Right cardiac atrium (tissue), 5 donors: ENCODE results near the gene TRPV4. TPM values are rescaled to one million over a fixed set of nuclear protein-coding genes. Genes with fewer than 3 reads are reported as not detected.

Experiments used
- ATAC-seq, 2 donors: fragments of 200-7000 bp; cut with Tn5 transposase; one replicate each; pipeline versions ENCODE4 v1.8.0 to v1.9.1; 2020; ENCODE audit warnings: moderate library complexity in 2 of 2, mild to moderate bottlenecking in 1 of 2
- DNase-seq, 3 donors: peaks; one replicate each; pipeline ENCODE4 v3.0.0-alpha.2; 2020
- H3K27ac ChIP-seq: one replicate; pipeline ENCODE4 v1.5.1; 2013; ENCODE audit warnings: mild to moderate bottlenecking, low read length, control low read depth, moderate library complexity
- H3K27me3 ChIP-seq: one replicate; pipeline ENCODE4 v1.6.1; 2013; ENCODE audit not compliant: control insufficient read depth, insufficient read depth
- H3K4me1 ChIP-seq: one replicate; pipeline ENCODE4 v1.6.1; 2013; ENCODE audit warnings: low read length; ENCODE audit not compliant: control insufficient read depth, insufficient read depth
- H3K4me3 ChIP-seq: one replicate; pipeline ENCODE4 v1.5.1; 2013; ENCODE audit warnings: low read length, control low read depth
- H3K9me3 ChIP-seq: one replicate; pipeline ENCODE4 v1.6.1; 2013; ENCODE audit warnings: low read length; ENCODE audit not compliant: control insufficient read depth
- WGBS: extraction: QIAGEN DNeasy Blood & Tissue Kit; methylation state at CpG from one replicate; pipeline ENCODE4 v1.1.7; 2013; 5-methylcytosine and 5-hydroxymethylcytosine counted together
- intact Hi-C, 4 donors: fragments of 100-400 bp; cut with DNase I; formaldehyde crosslinking; loops; one replicate each; pipeline versions ENCODE4 v1.11.0 to v1.14.0; 2022 to 2023
- long read RNA-seq, 4 donors: library from polyadenylated mRNA; unstranded; transcript quantifications; one replicate each; pipeline ENCODE4 v2.0.0, GENCODE V29; 2020 to 2021
- polyA plus RNA-seq: library from polyadenylated mRNA; stranded (reverse); fragments of 200-250 nt; gene quantifications from one replicate; pipeline ENCODE4 v1.2.3, GENCODE V29; 2013
- total RNA-seq, 4 donors: library from RNA; stranded (reverse); fragmentation: NEBNext Ultra II Directional; extraction: Animal tissue kit (Norgen Biotek cat#: 25700); gene quantifications; one replicate each; pipeline ENCODE4 v1.2.1, GENCODE V29; 2021
- donor health status: healthy with polysubstance abuse.
- donor health status: DM: no; HTN: yes; CAD: no.
- donor health status: DM: no; HTN: no; CAD: no.
- donor health status: DM: no; HTN: yes; CAD: no; lungs with severe emphysema.
- donor health status: DM: yes; HTN: yes; CAD: no.

The TRPV4 gene
- total RNA-seq (1 to 10 TPM; 1.1 to 1.4 (median 1.2) TPM), polyA plus RNA-seq (0.57 TPM)
- long read RNA-seq, donor 1, result 0 reads
- long read RNA-seq, donor 2, result 0 reads
- long read RNA-seq, donor 3, partial matches to known transcripts, result 1 of 3 reads
- long read RNA-seq, donor 3, other reads (novel, unspliced or antisense), result 0 of 3 reads
- long read RNA-seq, donor 4, partial matches to known transcripts, result 1 of 1 reads
- long read RNA-seq, donor 4, other reads (novel, unspliced or antisense), result 0 of 1 reads

- WGBS, result 16% methylated on average over 67 of the region's 67 CpGs
- DNase-seq (peak; percentile 38 to 71 (median 67)), ATAC-seq (peak; percentile 73 to 77)
- Histone ChIP-seq H3K9me3 (no peaks in the 10 kb centered on the region), H3K27ac (no peak within 1 kb of the TSS), H3K4me3 (peak within 1 kb of the TSS; percentile 84), H3K27me3 (no peaks in the 10 kb centered on the region), H3K4me1 (no peaks in the 10 kb centered on the region)
- intact Hi-C loops, result no loop called here
Observed at GRCh38 chr12:109833307-109834189, at the start of gene TRPV4. TRPV4 (minus strand) TSS chr12:109833398; CDS start chr12:109814796, 18,602 bp downstream.

GRCh38 chr12:109881752-109882151, 48.6 kb upstream of the TRPV4 start:
- ATAC-seq, result no peak
- H3K27me3 ChIP-seq, result no peaks in the 10 kb centered on the region
- H3K4me3 ChIP-seq, result no peak overlapping the region
- H3K27ac ChIP-seq, result no peak overlapping the region
- no peak for DNase-seq
- intact Hi-C loops, result loop anchor here in 3 of 4 donors (2.0 to 10.0 kb wide), 2 partner anchors 77 kb away; no protein-coding TSS in a partner anchor
- H3K9me3 ChIP-seq, result no peaks in the 10 kb centered on the region
- peaks cover 10% of the 10 kb centered on the region for H3K4me1 ChIP-seq
- WGBS, result 87% methylated on average over 2 of the region's 2 CpGs

GRCh38 chr12:109880938-109881337, 47.7 kb upstream of the TRPV4 start:
- Histone ChIP-seq H3K9me3 (no peaks in the 10 kb centered on the region), H3K4me1 (peaks cover 10% of the 10 kb centered on the region), H3K27me3 (no peaks in the 10 kb centered on the region), H3K27ac (no peak overlapping the region), H3K4me3 (peak overlapping the region; percentile 66)
- no peak for ATAC-seq
- WGBS, result 5% methylated on average over 9 of the region's 9 CpGs
- intact Hi-C loops, result loop anchor here in 3 of 4 donors (2.0 to 10.0 kb wide), 2 partner anchors 76 kb away; no protein-coding TSS in a partner anchor
- no peak for DNase-seq

GRCh38 chr12:109880043-109880931, 47.1 kb upstream of the TRPV4 start, which contains the start of gene GLTP:
GLTP (minus strand) TSS chr12:109880541; CDS start chr12:109880374, 167 bp downstream.
- ATAC-seq, result peak; percentile 97
- no peaks in the 10 kb centered on the region for H3K9me3 ChIP-seq
- intact Hi-C loops, result loop anchor here in 3 of 4 donors (2.0 to 10.0 kb wide), 2 partner anchors 75 kb away; no protein-coding TSS in a partner anchor
- peak within 1 kb of the TSS; percentile 37 for H3K27ac ChIP-seq
- no peaks in the 10 kb centered on the region for H3K27me3 ChIP-seq
- H3K4me3 ChIP-seq, result peak within 1 kb of the TSS; percentile 66
- WGBS, result under 1% methylated on average over 92 of the region's 92 CpGs
- peaks cover 10% of the 10 kb centered on the region for H3K4me1 ChIP-seq
- DNase-seq, result peak; percentile 86 to 95 (median 95)

- H3K27me3 ChIP-seq, result no peaks in the 10 kb centered on the region
- peaks cover 10% of the 10 kb centered on the region for H3K4me1 ChIP-seq
- ATAC-seq, result peak in 1 of 2 donors; percentile 20
- H3K4me3 ChIP-seq, result peak overlapping the region; percentile 66
- H3K9me3 ChIP-seq, result no peaks in the 10 kb centered on the region
- intact Hi-C loops, result loop anchor here (2.0 to 10.0 kb wide), 3 partner anchors 75 to 455 kb away; no protein-coding TSS in a partner anchor
- WGBS, result 5% methylated on average over 13 of the region's 13 CpGs
- DNase-seq, result peak in 1 of 3 donors; percentile 34
- no peak overlapping the region for H3K27ac ChIP-seq
Observed at GRCh38 chr12:109879351-109880042, 46.3 kb upstream of the TRPV4 start.

- DNase-seq (no peak), ATAC-seq (no peak)
- no peaks in the 10 kb centered on the region for H3K9me3 ChIP-seq
- intact Hi-C loops, result loop anchor here in 2 of 4 donors (10.0 kb wide), 2 partner anchors 74 to 454 kb away; no protein-coding TSS in a partner anchor
- H3K27ac ChIP-seq, result no peak overlapping the region
- no peaks in the 10 kb centered on the region for H3K27me3 ChIP-seq
- H3K4me1 ChIP-seq, result peaks cover 10% of the 10 kb centered on the region
- WGBS, result 70% methylated on average over 7 of the region's 7 CpGs
- H3K4me3 ChIP-seq, result peak overlapping the region; percentile 66
Observed at GRCh38 chr12:109878749-109879148, 45.6 kb upstream of the TRPV4 start.

- DNase-seq (no peak), ATAC-seq (no peak)
- intact Hi-C loops, result loop anchor here in 2 of 4 donors (10.0 kb wide), 2 partner anchors 73 to 453 kb away; no protein-coding TSS in a partner anchor
- Histone ChIP-seq H3K9me3 (no peaks in the 10 kb centered on the region), H3K27ac (no peak overlapping the region), H3K27me3 (no peaks in the 10 kb centered on the region), H3K4me1 (peaks cover 10% of the 10 kb centered on the region), H3K4me3 (no peak overlapping the region)
- 85% methylated on average over 3 of the region's 3 CpGs for WGBS
Observed at GRCh38 chr12:109878247-109878625, 45.0 kb upstream of the TRPV4 start.

- Histone ChIP-seq H3K27ac (no peak overlapping the region), H3K27me3 (no peaks in the 10 kb centered on the region), H3K4me3 (no peak overlapping the region), H3K9me3 (no peaks in the 10 kb centered on the region), H3K4me1 (peaks cover 10% of the 10 kb centered on the region)
- intact Hi-C loops, result loop anchor here in 2 of 4 donors (10.0 kb wide), 2 partner anchors 73 to 453 kb away; no protein-coding TSS in a partner anchor
- WGBS, result 64% methylated on average over 10 of the region's 10 CpGs
- no peak for DNase-seq
- no peak for ATAC-seq
Observed at GRCh38 chr12:109877504-109878246, 44.5 kb upstream of the TRPV4 start.

- peaks cover 10% of the 10 kb centered on the region for H3K4me1 ChIP-seq
- ATAC-seq (no peak), DNase-seq (no peak)
- H3K27me3 ChIP-seq, result no peaks in the 10 kb centered on the region
- no peak overlapping the region for H3K27ac ChIP-seq
- intact Hi-C loops, result loop anchor here in 2 of 4 donors (10.0 kb wide), 2 partner anchors 72 to 452 kb away; no protein-coding TSS in a partner anchor
- H3K9me3 ChIP-seq, result no peaks in the 10 kb centered on the region
- no peak overlapping the region for H3K4me3 ChIP-seq
Observed at GRCh38 chr12:109876406-109876805, 43.2 kb upstream of the TRPV4 start.
